NCI-H187 (cell line): ENCODE data around the gene ZNF385B.

Experiments used
- DNase-seq, 2 experiments: peaks; one replicate each; lab custom pipeline; 2025; lab: John Stamatoyannopoulos, UW

Gene ZNF385B

DNA sequence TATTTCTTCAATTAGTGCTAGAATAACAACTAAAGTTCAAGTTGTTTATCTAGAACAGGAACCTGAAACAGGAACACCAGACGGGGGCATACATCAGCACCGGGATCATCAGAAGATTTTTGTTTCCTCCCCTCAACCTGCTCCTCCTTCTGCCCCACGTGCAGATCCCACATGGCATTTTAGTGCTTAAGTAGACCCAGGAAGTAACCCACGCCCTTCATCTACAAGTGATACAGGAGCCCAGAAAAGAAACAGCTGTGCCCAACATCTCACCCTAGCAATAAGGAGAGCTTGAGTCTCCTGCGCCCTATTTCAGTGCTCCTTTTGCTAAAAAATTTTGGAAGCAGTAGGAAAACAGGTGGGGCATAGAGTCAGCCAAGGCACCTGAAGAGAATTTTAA, 5.2 kb downstream of the ZNF385B start:
- no peak for DNase-seq

DNA sequence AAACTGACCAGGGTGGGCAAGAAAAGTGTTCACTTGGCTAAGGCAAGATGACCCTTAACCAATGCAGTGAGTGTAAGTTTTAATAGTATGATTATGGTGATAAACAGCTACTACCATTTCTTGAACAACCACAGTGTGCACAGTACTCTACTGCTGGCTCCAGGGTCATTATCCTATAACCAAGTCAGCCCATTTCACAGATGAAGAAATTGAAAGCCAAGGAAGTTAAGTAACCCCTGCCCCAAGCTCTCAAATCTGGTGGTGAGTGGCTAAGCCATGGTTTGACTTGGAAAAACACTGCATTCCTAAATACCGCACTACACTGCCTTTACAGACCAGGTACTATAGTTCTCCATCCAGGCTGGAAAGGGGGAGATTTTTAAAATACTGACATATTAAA, 5.7 kb downstream of the ZNF385B start:
- DNase-seq = no peak

DNA sequence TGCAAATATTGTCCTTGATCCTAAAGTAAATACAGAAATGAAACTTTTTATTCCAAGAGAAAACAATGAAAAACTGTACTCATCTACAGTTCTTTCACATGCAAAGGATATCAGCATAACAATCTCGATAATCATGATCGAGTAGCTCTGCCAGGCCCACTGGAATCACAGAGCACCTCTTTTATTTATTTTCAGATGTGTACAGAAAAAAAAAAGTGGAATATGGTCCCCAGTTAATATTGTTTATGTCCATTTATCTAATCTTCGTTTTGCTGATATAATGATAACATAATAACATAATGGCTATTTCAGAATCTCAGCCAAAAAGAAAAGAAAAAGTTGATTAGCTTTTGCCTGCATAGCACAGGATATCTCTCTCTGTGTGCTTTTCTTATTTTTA, 6.5 kb downstream of the ZNF385B start:
- no peak for DNase-seq

DNA sequence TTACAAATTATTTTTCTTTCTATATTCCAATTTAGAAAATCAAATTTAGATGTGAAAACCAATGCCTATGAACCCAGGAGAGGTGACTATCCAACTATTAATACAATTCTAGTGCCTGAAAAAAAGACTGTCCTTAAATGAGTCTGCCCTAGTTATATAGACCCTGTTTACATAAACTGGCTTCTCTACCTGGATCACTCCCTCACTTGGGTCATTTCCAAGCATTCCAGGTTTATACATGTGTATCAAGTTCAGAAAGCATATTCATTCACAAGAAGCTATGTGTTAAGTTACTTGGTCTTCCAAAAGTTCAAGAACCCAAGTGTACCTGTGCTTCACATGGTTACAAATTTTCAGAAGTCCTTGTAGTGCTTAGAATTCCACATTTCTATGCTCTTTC, 8.3 kb downstream of the ZNF385B start:
- no peak for DNase-seq

DNA sequence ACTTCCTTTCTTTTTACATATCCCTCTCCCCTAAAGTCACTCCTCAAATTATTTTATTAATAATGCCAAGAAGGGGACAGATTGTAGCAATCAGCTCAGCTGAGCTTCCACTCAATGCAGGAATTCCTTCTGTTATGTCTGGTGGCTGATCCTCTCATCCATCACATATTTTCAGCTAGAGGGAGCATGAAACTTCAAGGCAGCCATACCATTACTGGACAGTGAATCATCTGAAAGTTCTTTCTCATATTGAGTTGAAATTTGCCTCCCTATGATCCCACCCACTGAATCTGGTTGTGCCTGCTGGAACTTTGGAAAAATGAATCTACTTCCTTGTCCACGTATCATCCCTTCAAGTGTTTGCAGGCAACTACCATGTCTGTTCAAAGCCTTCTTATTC, 11.2 kb downstream of the ZNF385B start:
- DNase-seq = no peak

DNA sequence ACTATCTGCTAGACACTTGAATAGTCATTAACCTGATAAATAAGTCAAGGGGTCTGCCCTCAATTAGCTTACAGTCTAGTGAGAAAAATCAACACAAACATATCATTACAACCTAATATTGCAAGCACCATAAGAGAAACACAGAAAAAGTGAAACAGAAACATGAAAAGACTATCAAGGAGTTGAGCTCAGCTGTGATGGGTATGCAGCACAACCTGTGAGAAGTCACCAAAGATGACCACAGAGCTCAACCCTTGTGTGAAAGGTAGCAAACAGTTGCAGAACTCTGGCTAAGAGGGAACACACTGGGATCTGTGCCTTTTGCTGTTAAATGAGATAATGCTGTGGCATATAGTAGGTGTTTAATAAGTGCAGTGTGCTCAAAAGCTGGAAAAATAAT, 11.7 kb downstream of the ZNF385B start:
- no peak for DNase-seq

DNA sequence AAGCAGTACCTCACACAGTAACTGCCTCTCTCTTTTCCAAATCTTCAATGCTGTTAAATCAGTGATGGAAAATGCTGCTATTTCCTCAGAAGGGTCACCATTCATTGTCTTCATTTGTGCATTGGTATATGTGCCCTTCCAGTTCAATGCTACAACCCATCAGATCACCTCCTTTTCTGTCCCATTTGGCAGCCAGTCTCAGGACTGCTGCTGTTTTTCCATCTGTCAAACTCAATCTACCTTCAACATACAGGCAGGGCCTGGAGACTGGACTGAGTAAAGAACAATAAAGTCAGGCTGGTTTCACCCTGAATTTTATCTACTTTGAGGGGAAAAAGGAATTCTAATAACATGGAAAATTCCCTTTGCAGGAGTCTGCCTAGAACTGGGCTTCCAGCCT, 17.9 kb downstream of the ZNF385B start:
- no peak for DNase-seq

DNA sequence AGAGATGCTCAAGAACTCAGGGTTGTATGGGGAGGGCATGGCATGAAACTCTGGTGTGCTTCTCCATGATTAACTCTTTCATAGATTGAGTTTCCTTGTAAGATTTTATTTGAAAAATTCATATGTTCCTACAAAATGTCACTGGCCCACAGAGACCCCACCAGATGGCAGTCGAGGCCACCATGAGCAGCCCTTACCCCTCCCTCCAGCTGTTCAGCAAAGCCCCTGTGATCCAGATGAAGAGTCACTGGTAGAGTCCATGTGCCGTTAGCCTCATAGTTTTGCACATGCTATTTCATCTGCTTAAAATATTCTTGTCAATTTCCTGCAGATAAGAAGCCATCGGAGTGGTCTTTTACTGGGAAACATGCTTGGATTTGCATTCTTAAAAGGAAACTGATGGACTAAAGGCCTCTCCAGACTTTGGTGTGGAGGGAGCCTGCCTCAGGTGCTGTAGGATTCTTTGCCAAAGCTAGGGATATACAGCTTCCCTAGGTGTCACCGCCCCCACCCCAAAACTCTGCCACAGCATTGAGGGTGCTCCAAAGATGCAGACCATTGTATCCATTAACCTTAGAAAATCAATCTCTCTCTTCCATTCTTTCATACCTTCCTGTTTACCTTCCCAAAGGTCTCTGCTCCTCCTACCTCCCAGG, 18.8 kb downstream of the ZNF385B start:
- DNase-seq = no peak

DNA sequence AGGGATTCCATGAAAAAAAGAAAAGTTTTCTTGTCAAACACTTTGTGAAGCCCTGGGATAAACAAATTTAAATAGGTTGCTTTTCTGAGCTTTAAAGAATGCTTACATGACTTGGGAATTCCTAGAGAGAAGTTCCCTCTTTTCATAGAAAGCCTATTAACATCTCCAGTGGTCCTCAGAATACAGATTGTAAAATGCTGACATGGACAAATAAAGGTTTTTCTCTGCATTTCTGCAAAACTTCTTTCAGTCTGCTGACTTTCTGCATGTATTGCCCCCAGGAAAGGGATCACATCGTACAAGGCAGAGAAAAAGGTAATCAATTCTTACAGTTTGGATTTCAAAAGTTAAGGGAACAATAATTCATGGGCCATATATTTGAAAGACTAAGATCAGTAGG, 20.6 kb downstream of the ZNF385B start:
- DNase-seq = no peak

DNA sequence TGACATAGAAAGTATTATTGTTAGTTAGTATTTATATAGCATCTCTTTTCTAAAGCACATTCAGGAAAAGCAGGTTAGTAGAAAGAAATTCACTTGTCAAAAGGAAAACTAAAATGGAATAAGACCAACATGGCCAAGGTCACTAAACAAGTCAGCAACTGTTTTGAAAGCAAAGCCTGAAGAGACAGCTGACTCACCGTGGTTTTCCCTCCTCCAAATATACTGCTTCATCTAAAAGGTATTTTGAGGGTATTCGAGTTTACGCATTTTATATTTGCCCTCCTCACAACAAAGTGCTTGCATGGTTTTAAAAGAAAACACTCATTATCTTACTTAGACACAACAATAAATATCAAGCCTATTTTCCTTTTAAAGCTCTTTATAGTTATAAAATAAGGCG, 24.0 kb downstream of the ZNF385B start:
- DNase-seq = no peak

DNA sequence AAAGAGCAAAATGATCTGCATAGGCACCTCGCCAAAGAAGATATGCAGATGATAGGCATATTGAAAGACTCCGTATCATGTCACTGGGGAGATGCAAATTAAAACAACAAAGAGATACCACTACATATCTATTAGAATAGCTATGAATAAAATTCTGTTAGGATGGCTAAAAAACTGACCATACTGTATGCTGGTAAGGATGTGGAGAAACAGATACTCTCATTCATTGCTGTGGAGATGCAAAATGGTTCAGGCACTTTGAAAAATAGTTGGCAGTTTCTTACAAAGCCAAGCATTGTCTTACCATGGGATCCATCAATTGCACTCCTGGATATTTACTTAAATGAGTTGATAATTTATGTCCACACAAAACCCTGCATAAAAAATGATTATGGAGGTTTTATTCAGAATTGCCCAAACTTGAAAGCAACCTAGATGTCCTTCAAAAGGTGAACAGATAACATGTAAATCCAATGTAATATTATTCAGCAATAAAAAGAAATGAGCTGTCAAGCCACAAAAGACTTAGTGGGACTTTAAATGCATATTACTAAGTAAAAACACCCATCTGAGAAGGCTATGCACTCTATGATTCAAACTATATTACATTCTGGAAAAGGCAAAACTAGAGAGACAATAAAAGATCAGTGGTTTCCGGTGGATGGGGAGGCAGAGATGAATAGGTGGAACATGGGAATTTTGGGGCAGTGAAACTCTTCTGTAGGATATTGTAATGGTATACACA, 31.2 kb downstream of the ZNF385B start:
- DNase-seq = no peak

DNA sequence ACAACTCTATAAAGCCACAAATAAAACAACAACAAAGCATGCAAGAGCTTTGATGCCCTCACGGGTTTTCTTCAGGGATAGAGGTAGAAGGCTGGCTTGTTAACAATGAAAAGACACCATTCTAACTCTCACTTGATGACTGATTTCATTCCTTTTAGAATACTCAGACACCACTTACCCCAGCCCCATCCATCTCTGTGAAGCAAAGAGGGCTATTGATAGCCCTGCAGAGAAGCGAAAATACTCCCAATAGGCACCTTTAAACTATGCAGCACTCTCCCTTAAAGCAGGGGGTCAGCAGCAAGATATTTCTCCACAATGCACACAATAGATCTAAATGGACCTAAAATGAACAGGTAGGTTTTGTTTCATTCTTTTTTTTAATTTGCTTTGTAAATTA, 35.1 kb downstream of the ZNF385B start:
- no peak for DNase-seq

DNA sequence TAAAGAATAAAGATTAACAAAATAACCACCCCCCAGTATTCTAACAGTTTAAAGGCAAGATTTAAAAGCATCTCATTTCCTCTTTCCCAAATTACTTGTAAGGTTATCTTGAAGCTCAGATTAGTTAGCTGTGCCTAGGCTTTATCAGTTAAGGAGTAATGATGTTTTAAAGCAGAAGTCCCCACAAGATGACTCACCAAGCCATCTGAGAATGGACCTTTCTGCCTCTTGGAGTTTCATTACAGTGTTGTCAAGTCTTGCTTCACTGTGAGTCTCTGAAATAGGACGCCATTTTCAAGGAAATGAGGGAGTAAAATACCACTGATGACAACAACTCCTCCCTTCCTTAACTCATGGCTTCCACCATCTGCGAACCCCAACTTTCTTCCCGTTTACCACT, 35.9 kb downstream of the ZNF385B start:
- no peak for DNase-seq

DNA sequence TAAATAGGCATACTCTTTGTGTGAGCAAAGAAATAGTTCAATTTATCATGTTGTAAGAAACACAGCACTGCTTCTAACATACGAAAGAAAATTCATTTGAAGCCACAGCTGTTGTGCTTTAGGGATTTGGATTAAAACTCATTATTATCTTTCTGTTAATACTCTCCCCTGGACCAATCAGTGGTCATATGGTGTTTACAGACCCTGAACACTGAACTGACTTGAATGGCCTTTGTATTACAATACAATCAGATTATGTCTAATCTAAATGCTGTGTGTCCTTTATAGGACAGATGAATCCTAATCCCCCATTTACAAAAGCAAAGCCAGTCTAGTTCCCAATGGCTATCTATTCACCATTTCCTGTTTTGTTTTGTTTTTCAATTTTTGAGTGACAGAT, 36.5 kb downstream of the ZNF385B start:
- DNase-seq = no peak

DNA sequence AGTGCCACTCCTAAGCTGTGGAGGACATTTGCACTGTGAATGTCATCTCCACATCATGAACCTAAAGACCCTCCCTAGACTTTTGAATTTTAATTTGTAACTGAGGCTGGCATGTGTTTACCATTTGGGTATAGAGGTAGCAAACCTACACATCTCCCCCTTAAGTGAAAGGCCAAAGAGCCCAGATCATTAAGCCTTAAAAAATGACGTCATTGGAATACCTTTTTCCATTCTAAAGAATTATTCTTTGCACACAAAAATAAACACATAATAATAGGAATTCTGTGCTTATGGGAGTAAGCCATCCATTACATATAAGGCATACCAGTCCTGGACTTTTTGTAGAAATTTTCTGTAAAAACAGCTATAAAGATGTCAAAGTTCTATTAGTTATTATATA, 38.9 kb downstream of the ZNF385B start:
- DNase-seq = no peak

DNA sequence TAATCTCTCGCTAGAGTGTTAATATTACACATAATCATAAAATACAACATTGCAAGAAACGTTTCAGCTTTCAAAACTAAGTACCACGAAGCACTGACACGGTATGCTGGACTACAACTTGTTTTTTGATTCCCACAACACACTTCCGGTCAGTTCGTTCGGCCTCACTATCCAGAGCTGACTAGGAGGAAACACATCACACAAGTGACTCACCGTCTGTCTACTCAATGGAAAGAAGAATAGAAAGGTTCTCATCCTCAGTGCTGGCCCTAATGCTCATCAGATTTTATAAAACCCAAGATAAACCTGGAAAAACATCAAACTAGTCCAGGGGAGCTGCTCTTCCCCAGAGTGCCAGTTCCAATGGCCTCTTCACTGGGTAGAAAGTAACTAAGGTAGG, 42.9 kb downstream of the ZNF385B start:
- no peak for DNase-seq

DNA sequence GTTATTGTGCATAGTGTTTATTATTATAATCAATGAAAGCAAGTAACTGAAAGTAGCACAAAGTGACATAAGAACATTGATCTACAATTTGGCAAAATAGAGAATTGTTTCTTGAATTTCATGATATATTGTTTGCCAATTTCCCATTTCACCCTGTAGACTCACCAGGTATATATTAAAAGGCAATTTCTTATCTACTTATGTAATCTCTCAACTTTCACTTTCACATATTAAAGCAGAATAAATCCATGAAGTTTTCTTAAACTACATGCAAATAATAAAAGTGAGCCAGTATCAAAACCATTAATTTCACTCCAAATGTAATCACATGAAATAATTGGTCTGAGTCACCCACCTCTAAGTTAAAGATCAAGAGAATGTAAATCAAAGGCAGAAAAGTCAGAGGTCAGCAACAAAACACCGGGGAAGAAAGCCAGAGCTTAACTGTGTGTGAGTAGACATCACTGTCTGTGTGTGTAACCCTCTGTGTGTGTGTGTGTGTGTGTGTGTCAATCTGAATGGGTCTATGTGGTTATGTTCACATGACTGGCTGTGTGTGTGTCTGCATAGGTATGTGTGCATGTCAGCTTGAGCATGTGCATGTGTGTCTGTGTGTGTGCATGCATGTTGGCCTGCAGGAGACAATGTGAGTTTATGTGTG, 44.1 kb downstream of the ZNF385B start:
- no peak for DNase-seq

DNA sequence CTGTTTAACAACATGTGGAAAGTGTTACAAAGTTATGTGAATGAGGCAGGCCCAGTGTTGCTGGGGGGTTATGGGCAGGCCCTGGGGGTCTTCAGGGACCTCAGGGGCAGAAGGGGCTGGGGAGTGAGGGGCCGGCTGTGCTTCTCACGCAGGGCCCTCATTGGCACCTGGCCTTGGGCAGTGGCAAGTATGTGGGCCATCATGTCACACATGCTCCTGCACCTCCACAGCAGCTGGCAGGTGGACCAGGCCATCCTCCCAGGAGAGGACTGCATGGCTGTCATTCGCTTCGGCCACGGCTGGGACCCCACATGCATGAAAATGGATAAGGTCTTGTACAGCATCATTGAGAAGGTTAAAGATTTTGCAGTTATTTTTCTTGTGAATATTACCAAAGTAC, 47.4 kb downstream of the ZNF385B start:
- no peak for DNase-seq

DNA sequence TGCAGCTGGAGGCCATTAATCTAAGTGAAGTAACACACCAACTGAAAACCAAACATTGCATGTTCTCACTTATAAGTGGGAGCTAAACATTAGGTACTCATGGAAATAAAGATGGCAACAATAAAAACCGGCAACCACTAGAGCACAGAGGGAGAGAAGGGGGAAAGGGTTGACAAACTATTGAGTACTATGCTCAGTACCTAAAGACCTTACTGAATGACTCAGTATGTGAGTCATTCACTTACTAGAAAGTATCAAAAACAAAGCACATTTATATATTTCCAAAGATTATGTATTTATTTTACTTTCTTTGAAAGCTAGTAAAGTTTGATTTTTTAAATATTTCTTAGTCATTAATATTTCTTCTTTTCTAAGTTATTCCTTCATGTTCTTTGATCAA, 48.9 kb downstream of the ZNF385B start:
- no peak for DNase-seq

DNA sequence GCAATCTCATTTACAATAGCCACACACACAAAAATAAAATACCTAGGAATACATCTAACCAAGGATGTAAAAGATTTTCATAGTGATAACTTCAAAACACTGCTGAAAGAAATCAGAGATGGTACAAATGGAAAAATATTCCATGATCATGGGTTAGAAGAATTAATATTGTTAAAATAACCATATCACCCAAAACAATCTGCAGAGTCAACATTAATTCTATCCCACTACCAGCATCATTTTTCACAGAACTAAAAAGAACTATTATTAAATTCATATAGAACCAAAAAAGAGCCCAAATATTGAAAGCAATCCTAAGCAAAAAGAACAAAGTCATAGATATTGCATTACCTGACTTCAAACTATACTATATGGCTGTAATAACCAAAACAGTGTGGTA, 50.4 kb downstream of the ZNF385B start:
- DNase-seq = no peak

DNA sequence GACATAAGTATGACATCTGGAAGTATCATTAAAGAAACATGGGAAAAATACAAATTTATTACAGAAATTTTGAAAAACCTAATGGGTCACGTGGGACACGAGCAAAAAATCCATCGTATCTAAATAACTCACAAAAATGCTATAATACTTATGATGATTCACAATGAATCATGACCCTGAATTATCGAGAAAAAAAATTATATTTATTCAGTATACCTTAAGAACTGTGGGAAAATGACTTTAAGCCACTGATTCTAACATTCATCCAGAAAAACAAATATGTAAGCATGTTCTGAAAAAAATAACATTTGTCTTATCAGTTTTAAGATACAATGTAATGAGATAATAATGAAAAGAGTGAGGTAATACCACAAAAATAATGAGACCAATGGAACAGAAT, 51.8 kb downstream of the ZNF385B start:
- DNase-seq = no peak

DNA sequence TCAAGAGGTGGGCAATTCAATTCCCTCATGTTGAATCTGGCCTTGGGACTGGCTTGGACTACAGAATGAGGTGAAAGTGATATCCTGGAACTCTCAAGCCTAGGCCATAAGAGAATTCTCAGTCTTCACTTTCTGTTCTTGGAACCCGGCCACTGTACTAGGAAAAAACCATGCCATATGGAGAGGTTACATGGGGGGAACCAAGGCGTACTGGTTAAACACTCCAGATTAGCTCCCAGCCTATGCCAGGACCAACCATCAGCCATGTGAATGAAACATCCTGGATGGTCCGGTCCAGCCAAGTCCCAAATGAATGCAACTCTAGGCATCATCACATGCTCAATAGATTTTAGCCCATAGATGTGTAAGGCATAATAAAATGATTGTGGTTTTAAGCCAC, 56.4 kb downstream of the ZNF385B start:
- no peak for DNase-seq

DNA sequence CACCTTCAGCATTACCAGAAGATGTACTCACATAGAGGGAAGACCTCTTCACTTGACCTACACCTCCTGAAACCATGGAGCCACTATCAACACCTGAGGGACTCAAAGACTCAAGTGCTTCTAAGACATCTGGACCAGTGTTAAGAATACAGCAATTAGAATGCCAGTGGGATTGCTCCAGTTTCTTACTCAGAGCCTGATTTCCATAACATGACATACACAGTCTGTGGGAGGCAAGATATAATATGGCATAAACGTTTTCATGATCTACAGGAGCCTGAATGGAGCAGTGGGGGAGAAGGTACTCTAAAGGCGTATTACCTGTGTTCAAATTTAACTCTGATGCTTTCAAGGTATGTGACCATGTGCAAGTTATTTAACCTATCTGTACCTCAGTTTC, 57.2 kb downstream of the ZNF385B start:
- no peak for DNase-seq
